GM12891 (cell line): Measurements from ENCODE around the gene WDCP.

Experiments used
- POLR2A ChIP-seq: IDR thresholded peaks from 2 replicates; pipeline ENCODE4 v1.6.1; 2011; ENCODE audit warnings: low read depth, low read length, control low read depth
- TAF1 ChIP-seq: IDR thresholded peaks from 2 replicates; pipeline ENCODE4 v1.6.1; 2011; ENCODE audit warnings: low read depth, low read length, control low read depth

GRCh38 chr2:24075259-24075658, 28.1 kb upstream of the WDCP start:
- TF ChIP-seq POLR2A (no peak), TAF1 (no peak)
